Rectal smooth muscle tissue (tissue), 1 donor: ENCODE measurements around the gene TTC7B.

Source experiments
- H3K27ac ChIP-seq: one replicate; pipeline ENCODE4 v1.7.0; 2013; ENCODE audit warnings: low read depth, low read length, inconsistent platforms
- H3K27me3 ChIP-seq: one replicate; pipeline ENCODE4 v1.7.0; 2013; ENCODE audit warnings: low read length; ENCODE audit not compliant: control insufficient read depth, insufficient read depth
- H3K36me3 ChIP-seq: one replicate; pipeline ENCODE4 v1.7.0; 2013; ENCODE audit warnings: low read length; ENCODE audit not compliant: control insufficient read depth, insufficient read depth
- H3K4me1 ChIP-seq: one replicate; pipeline ENCODE4 v1.7.0; 2013; ENCODE audit warnings: low read length; ENCODE audit not compliant: control insufficient read depth, insufficient read depth
- H3K4me3 ChIP-seq: one replicate; pipeline ENCODE4 v1.7.0; 2013; ENCODE audit warnings: low read length
- H3K9ac ChIP-seq: one replicate; pipeline ENCODE4 v1.7.0; 2013; ENCODE audit warnings: low read length

Gene TTC7B

GRCh38 chr14:90544566-90544965 is 271.7 kb downstream of the TTC7B start:
- Histone ChIP-seq H3K4me1 (peaks cover 31% of the 10 kb centered on the region), H3K36me3 (no peaks in the 10 kb centered on the region), H3K4me3 (no peak overlapping the region), H3K27ac (peak overlapping the region; percentile 90), H3K9ac (no peak overlapping the region), H3K27me3 (no peaks in the 10 kb centered on the region)

GRCh38 chr14:90543876-90544275 is 272.4 kb downstream of the TTC7B start:
- Histone ChIP-seq H3K4me1 (peaks cover 28% of the 10 kb centered on the region), H3K9ac (no peak overlapping the region), H3K27me3 (no peaks in the 10 kb centered on the region), H3K36me3 (no peaks in the 10 kb centered on the region), H3K27ac (peak overlapping the region; percentile 90), H3K4me3 (no peak overlapping the region)

GRCh38 chr14:90541076-90541634 is 275.1 kb downstream of the TTC7B start:
- Histone ChIP-seq H3K27me3 (no peaks in the 10 kb centered on the region), H3K27ac (no peak overlapping the region)

GRCh38 chr14:90540437-90540836 is 275.8 kb downstream of the TTC7B start:
- H3K9ac ChIP-seq: no peak overlapping the region
- no peak overlapping the region for H3K4me3 ChIP-seq
- no peak overlapping the region for H3K27ac ChIP-seq
- H3K36me3 ChIP-seq: no peaks in the 10 kb centered on the region
- peaks cover 14% of the 10 kb centered on the region for H3K4me1 ChIP-seq
- no peaks in the 10 kb centered on the region for H3K27me3 ChIP-seq

More at GRCh38 chr14:90541076-90541634, 275.1 kb downstream of the TTC7B start:
- Histone ChIP-seq H3K9ac (no peak overlapping the region), H3K4me3 (no peak overlapping the region), H3K36me3 (no peaks in the 10 kb centered on the region), H3K4me1 (peaks cover 21% of the 10 kb centered on the region)

- H3K27me3 ChIP-seq: no peaks in the 10 kb centered on the region
- no peak overlapping the region for H3K9ac ChIP-seq
- no peak overlapping the region for H3K4me3 ChIP-seq
- H3K27ac ChIP-seq: no peak overlapping the region
- no peaks in the 10 kb centered on the region for H3K36me3 ChIP-seq
- H3K4me1 ChIP-seq: peaks cover 10% of the 10 kb centered on the region
Observed at GRCh38 chr14:90539996-90540395, 276.2 kb downstream of the TTC7B start.

GRCh38 chr14:90539496-90539775 is 276.8 kb downstream of the TTC7B start:
- no peaks in the 10 kb centered on the region for H3K27me3 ChIP-seq
- no peak overlapping the region for H3K9ac ChIP-seq
- H3K4me1 ChIP-seq: peaks cover 6% of the 10 kb centered on the region
- no peak overlapping the region for H3K27ac ChIP-seq
- H3K4me3 ChIP-seq: no peak overlapping the region
- H3K36me3 ChIP-seq: no peaks in the 10 kb centered on the region

GRCh38 chr14:90538716-90539495 is 277.3 kb downstream of the TTC7B start:
- peaks cover 6% of the 10 kb centered on the region for H3K4me1 ChIP-seq
- no peak overlapping the region for H3K4me3 ChIP-seq
- no peak overlapping the region for H3K27ac ChIP-seq
- H3K36me3 ChIP-seq: no peaks in the 10 kb centered on the region
- H3K27me3 ChIP-seq: no peaks in the 10 kb centered on the region
- H3K9ac ChIP-seq: no peak overlapping the region

- Histone ChIP-seq H3K36me3 (no peaks in the 10 kb centered on the region), H3K4me1 (peaks cover 6% of the 10 kb centered on the region), H3K27ac (no peak overlapping the region), H3K4me3 (no peak overlapping the region), H3K27me3 (no peaks in the 10 kb centered on the region), H3K9ac (no peak overlapping the region)
Observed at GRCh38 chr14:90538095-90538494, 278.1 kb downstream of the TTC7B start.

- Histone ChIP-seq H3K27ac (no peak overlapping the region), H3K9ac (no peak overlapping the region), H3K4me3 (no peak overlapping the region), H3K4me1 (peaks cover 6% of the 10 kb centered on the region), H3K36me3 (no peaks in the 10 kb centered on the region), H3K27me3 (no peaks in the 10 kb centered on the region)
Observed at GRCh38 chr14:90536511-90537191, 279.6 kb downstream of the TTC7B start.

GRCh38 chr14:90536092-90536491 is 280.1 kb downstream of the TTC7B start:
- H3K4me1 ChIP-seq: peaks cover 6% of the 10 kb centered on the region
- no peak overlapping the region for H3K9ac ChIP-seq
- H3K27ac ChIP-seq: no peak overlapping the region
- no peak overlapping the region for H3K4me3 ChIP-seq
- H3K36me3 ChIP-seq: no peaks in the 10 kb centered on the region
- no peaks in the 10 kb centered on the region for H3K27me3 ChIP-seq

- Histone ChIP-seq H3K27ac (no peak overlapping the region), H3K4me3 (no peak overlapping the region), H3K4me1 (peaks cover 6% of the 10 kb centered on the region), H3K9ac (no peak overlapping the region), H3K36me3 (no peaks in the 10 kb centered on the region), H3K27me3 (no peaks in the 10 kb centered on the region)
Observed at GRCh38 chr14:90535556-90536090, 280.6 kb downstream of the TTC7B start.

- H3K27ac ChIP-seq: no peak overlapping the region
- H3K4me3 ChIP-seq: no peak overlapping the region
- no peaks in the 10 kb centered on the region for H3K27me3 ChIP-seq
- H3K9ac ChIP-seq: no peak overlapping the region
- H3K4me1 ChIP-seq: peaks cover 6% of the 10 kb centered on the region
- no peaks in the 10 kb centered on the region for H3K36me3 ChIP-seq
Observed at GRCh38 chr14:90534838-90535555, 281.2 kb downstream of the TTC7B start.
